Activated B cell treated with CpG ODN at 0.5 μM for 24 hours (primary cell): ENCODE data around the gene PRR5L. TPM values are rescaled to one million over a fixed set of nuclear protein-coding genes. Genes with fewer than 3 reads are reported as not detected.

Experiments
- ATAC-seq: fragments of 200-7000 bp; cut with Tn5 transposase; one replicate; pipeline ENCODE4 v1.10.0; 2021; ENCODE audit warnings: low read depth, mild to moderate bottlenecking, moderate library complexity
- CTCF ChIA-PET: fragments of 350-600 bp; sonication (Branson Sonifier 250); formaldehyde crosslinking; loops from one replicate; lab custom pipeline; 2021; ENCODE audit warnings: antibody characterized with exemption; lab: Charles Lee
- POLR2A ChIA-PET: fragments of 350-600 bp; sonication (Branson Sonifier 250); formaldehyde crosslinking; loops from one replicate; lab custom pipeline; 2021; ENCODE audit warnings: antibody characterized with exemption; lab: Charles Lee
- DNase-seq: peaks from one replicate; pipeline ENCODE4 v3.0.0; 2022
- H3K27ac Mint-ChIP-seq: one replicate; pipeline ENCODE4 v1.8.0; 2020; ENCODE audit warnings: mixed read lengths
- H3K27me3 Mint-ChIP-seq: one replicate; pipeline ENCODE4 v1.8.0; 2021; ENCODE audit warnings: mixed read lengths
- H3K36me3 Mint-ChIP-seq: one replicate; pipeline ENCODE4 v1.8.0; 2021; ENCODE audit warnings: low read depth, mixed read lengths
- H3K4me1 Mint-ChIP-seq: one replicate; pipeline ENCODE4 v1.8.0; 2021; ENCODE audit warnings: mixed read lengths
- H3K4me3 Mint-ChIP-seq: one replicate; pipeline ENCODE4 v1.8.0; 2020; ENCODE audit warnings: mild to moderate bottlenecking, mixed read lengths
- H3K9me3 Mint-ChIP-seq: one replicate; pipeline ENCODE4 v1.8.0; 2020; ENCODE audit warnings: mixed read lengths
- intact Hi-C: fragments of 100-400 bp; cut with micrococcal nuclease; formaldehyde crosslinking; loops from one replicate; pipeline ENCODE4 v1.15.1; 2024
- total RNA-seq: library from RNA; stranded (reverse); gene quantifications from 2 replicates; pipeline ENCODE4 v1.2.3, GENCODE V29; 2022
- TF ChIP-seq, protein P1 (sequence below): fragments of 200-600 bp; IDR thresholded peaks from one replicate; pipeline ENCODE4 v1.8.0; 2022; ENCODE audit warnings: antibody characterized with exemption, mild to moderate bottlenecking

Gene PRR5L
- total RNA-seq, 1 donor from 2014 or later, result 1.0 TPM

DNA sequence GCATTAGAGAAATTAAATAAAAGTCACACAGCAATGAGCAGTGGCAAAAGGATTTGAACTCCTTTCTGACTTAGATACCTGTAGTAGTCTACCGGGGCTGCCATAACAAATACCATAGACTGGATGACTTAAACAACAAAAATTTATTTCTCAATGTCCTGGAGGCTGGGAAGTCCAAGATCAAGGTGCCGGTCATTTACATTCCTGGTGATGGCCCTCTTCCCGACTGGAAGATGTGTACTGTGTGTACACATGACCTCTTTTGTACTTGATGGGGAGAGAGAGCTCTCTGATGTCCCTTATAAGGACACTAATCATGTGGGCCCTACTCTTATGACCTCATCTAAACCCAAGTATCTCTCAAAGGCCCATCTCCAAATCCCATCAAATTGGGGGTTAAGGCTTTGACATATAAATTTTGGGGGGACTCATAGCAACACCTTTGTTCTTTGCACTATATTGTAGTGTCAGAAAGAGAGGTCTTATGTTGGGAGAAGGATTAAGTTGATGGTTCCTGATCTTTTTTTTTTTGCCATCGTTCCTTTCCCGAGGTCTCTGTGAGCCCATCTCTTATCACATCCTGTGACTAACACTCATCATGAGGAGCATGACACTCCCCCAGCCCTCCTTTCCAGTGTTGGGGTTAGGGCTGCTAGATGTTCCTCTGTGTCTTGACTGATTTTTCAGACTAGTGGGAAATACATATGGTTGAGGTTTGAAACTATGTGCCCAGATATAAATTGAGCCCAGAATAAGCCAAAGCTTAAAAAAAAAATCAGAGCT is 109.7 kb downstream of the PRR5L start:
- H3K4me1 Mint-ChIP-seq, result peaks cover 62% of the 10 kb centered on the region
- no peaks in the 10 kb centered on the region for H3K36me3 Mint-ChIP-seq
- H3K27ac Mint-ChIP-seq, result no peak overlapping the region
- DNase-seq, result no peak
- no peak overlapping the region for H3K4me3 Mint-ChIP-seq
- H3K9me3 Mint-ChIP-seq, result no peaks in the 10 kb centered on the region
- TF ChIP-seq, protein P1, sequence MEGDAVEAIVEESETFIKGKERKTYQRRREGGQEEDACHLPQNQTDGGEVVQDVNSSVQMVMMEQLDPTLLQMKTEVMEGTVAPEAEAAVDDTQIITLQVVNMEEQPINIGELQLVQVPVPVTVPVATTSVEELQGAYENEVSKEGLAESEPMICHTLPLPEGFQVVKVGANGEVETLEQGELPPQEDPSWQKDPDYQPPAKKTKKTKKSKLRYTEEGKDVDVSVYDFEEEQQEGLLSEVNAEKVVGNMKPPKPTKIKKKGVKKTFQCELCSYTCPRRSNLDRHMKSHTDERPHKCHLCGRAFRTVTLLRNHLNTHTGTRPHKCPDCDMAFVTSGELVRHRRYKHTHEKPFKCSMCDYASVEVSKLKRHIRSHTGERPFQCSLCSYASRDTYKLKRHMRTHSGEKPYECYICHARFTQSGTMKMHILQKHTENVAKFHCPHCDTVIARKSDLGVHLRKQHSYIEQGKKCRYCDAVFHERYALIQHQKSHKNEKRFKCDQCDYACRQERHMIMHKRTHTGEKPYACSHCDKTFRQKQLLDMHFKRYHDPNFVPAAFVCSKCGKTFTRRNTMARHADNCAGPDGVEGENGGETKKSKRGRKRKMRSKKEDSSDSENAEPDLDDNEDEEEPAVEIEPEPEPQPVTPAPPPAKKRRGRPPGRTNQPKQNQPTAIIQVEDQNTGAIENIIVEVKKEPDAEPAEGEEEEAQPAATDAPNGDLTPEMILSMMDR, result no peak
- CTCF ChIA-PET, result no interaction called here
- intact Hi-C loops, result loop anchor here (5.0 kb wide), 1 partner anchor 47 kb away; no protein-coding TSS in a partner anchor
- no peak for ATAC-seq
- H3K27me3 Mint-ChIP-seq, result no peaks in the 10 kb centered on the region
- POLR2A ChIA-PET, result no interaction called here

GRCh38 chr11:36407356-36407755 is 111.3 kb downstream of the PRR5L start:
- ATAC-seq, result no peak
- POLR2A ChIA-PET, result no interaction called here
- no peaks in the 10 kb centered on the region for H3K27me3 Mint-ChIP-seq
- intact Hi-C loops, result loop anchor here (5.0 kb wide), 1 partner anchor 45 kb away; no protein-coding TSS in a partner anchor
- H3K4me1 Mint-ChIP-seq, result peaks cover 65% of the 10 kb centered on the region
- CTCF ChIA-PET, result no interaction called here
- TF ChIP-seq, protein P1, result no peak
- no peaks in the 10 kb centered on the region for H3K9me3 Mint-ChIP-seq
- H3K36me3 Mint-ChIP-seq, result no peaks in the 10 kb centered on the region
- H3K4me3 Mint-ChIP-seq, result no peak overlapping the region
- peak overlapping the region; percentile 18 for H3K27ac Mint-ChIP-seq
- DNase-seq, result no peak

DNA sequence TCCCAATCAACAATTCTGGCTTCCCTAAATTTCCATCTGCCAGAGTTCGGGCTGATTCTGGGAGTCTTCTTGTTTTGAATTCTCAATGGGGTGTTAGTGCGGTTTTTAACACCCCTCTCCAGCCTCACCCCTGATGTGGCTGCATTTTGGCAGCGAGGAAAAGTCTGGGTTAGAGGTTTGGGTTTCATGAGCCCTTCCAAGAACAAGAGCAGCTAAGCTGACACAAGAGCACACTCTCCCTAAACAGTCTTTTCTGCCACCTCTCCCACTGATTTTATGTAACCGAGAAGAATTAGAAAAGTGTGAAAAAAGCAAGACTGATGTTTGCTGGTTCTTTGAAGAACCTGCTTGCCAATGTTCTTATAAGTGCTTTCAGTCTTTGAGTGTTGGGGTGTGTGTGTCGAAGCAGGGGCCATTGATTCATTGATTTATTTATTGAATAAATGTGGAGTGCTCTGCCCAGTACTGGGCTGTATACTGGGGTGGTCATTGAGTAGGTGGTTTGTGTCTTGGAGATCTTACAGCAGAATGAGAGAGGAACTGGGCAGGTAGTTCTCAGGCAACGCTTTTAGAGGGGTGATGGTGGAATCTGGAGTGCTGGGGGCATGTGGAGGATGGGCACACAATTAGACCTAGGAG is 112.5 kb downstream of the PRR5L start:
- intact Hi-C loops, result loop anchor here (2.0 to 5.0 kb wide), 2 partner anchors 14 to 44 kb away; no protein-coding TSS in a partner anchor
- no peak for DNase-seq
- no peak for ATAC-seq

GRCh38 chr11:36409152-36409816 is 113.2 kb downstream of the PRR5L start:
- TF ChIP-seq, protein P1, result no peak
- Mint-ChIP-seq H3K27me3 (no peaks in the 10 kb centered on the region), H3K4me3 (peak overlapping the region; percentile 62), H3K27ac (peak overlapping the region; percentile 70), H3K4me1 (peaks cover 66% of the 10 kb centered on the region), H3K9me3 (no peaks in the 10 kb centered on the region), H3K36me3 (no peaks in the 10 kb centered on the region)
- DNase-seq (no peak), ATAC-seq (no peak)
- ChIA-PET POLR2A (interaction anchor here (1.0 kb wide), 1 partner anchor 10 kb away, joined by 3 read pairs; no protein-coding TSS in a partner anchor), CTCF (no interaction called here)
- intact Hi-C loops, result loop anchor here (2.0 to 5.0 kb wide), 2 partner anchors 14 to 43 kb away; no protein-coding TSS in a partner anchor

More for the DNA sequence above, 112.5 kb downstream of the PRR5L start:
- ChIA-PET CTCF (no interaction called here), POLR2A (no interaction called here)
- Mint-ChIP-seq H3K4me1 (peaks cover 66% of the 10 kb centered on the region), H3K27me3 (no peaks in the 10 kb centered on the region), H3K36me3 (no peaks in the 10 kb centered on the region), H3K4me3 (peak overlapping the region; percentile 62), H3K9me3 (no peaks in the 10 kb centered on the region), H3K27ac (peak overlapping the region; percentile 70)
- TF ChIP-seq, protein P1, result no peak
